Cardiac muscle cell (in vitro differentiated cells and primary cell): Measurements from ENCODE around the gene DPYSL3. TPM values are rescaled to one million over a fixed set of nuclear protein-coding genes. Genes with fewer than 3 reads are reported as not detected.

Experiments
- DNase-seq, 2 donors: peaks; one replicate each; pipeline versions ENCODE4 v3.0.0 to v3.0.0-alpha.2; 2010 to 2017; ENCODE audit warnings: low read depth in 1 of 2, low spot score in 1 of 2
- H3K27ac ChIP-seq: fragments of 200-600 bp; sonication (generic); 2 replicates; pipeline ENCODE4 v1.5.1; 2016
- H3K27me3 ChIP-seq: fragments of 200-600 bp; sonication (generic); 2 replicates; pipeline ENCODE4 v1.6.0; 2016; ENCODE audit warnings: control low read depth
- H3K36me3 ChIP-seq: fragments of 200-600 bp; sonication (generic); 2 replicates; pipeline ENCODE4 v1.5.1; 2016; ENCODE audit warnings: control low read depth
- H3K4me1 ChIP-seq: fragments of 200-600 bp; sonication (generic); 2 replicates; pipeline ENCODE4 v1.8.1; 2017; ENCODE audit warnings: low read depth, mild to moderate bottlenecking, mixed run types
- H3K4me3 ChIP-seq: fragments of 200-600 bp; sonication (generic); 2 replicates; pipeline ENCODE4 v1.5.1; 2016; ENCODE audit warnings: mild to moderate bottlenecking
- H3K9me3 ChIP-seq: fragments of 200-600 bp; sonication (generic); 2 replicates; pipeline ENCODE4 v1.5.1; 2017; ENCODE audit warnings: low read depth, mild to moderate bottlenecking, control low read depth
- CTCF ChIP-seq: IDR thresholded peaks from 2 replicates; pipeline ENCODE4 v1.5.1; 2012; ENCODE audit warnings: low read depth, mild to moderate bottlenecking, low read length
- polyA plus RNA-seq: library from polyadenylated mRNA; unstranded; fragments of >200 nt; fragmentation: Nextera tagmentation; extraction: Ambion mirVana; gene quantifications from 2 replicates; pipeline ENCODE4 v1.2.1, GENCODE V29; 2016
- total RNA-seq: library from RNA; depleted of rRNA; stranded (reverse); fragments of >200 nt; gene quantifications from 2 replicates; pipeline ENCODE4 v1.2.3, GENCODE V29; 2016

The DPYSL3 gene
- total and polyA plus RNA-seq, 2 experiments from 2014 or later = 86.3 to 129 TPM

GRCh38 chr5:147520450-147520849 lies 10.6 kb upstream of the DPYSL3 start:
- no peak for TF ChIP-seq CTCF
- Histone ChIP-seq H3K4me1 (no peaks in the 10 kb centered on the region), H3K4me3 (no peak overlapping the region), H3K36me3 (no peaks in the 10 kb centered on the region), H3K9me3 (no peaks in the 10 kb centered on the region), H3K27me3 (no peaks in the 10 kb centered on the region), H3K27ac (no peak overlapping the region)
- peak; percentile 21 to 65 for DNase-seq

GRCh38 chr5:147519380-147519779 lies 9.5 kb upstream of the DPYSL3 start:
- TF ChIP-seq CTCF = no peak
- Histone ChIP-seq H3K9me3 (no peaks in the 10 kb centered on the region), H3K4me1 (no peaks in the 10 kb centered on the region), H3K27me3 (no peaks in the 10 kb centered on the region), H3K36me3 (no peaks in the 10 kb centered on the region), H3K4me3 (no peak overlapping the region), H3K27ac (no peak overlapping the region)
- peak in 1 of 2 donors; percentile 33 for DNase-seq

GRCh38 chr5:147517383-147517782 lies 7.5 kb upstream of the DPYSL3 start:
- DNase-seq = no peak
- H3K4me1 ChIP-seq = no peaks in the 10 kb centered on the region
- no peaks in the 10 kb centered on the region for H3K9me3 ChIP-seq
- TF ChIP-seq CTCF = no peak
- no peak overlapping the region for H3K27ac ChIP-seq
- no peaks in the 10 kb centered on the region for H3K36me3 ChIP-seq
- H3K4me3 ChIP-seq = no peak overlapping the region
- H3K27me3 ChIP-seq = peaks cover 13% of the 10 kb centered on the region

GRCh38 chr5:147515269-147515668 lies 5.4 kb upstream of the DPYSL3 start:
- Histone ChIP-seq H3K4me1 (no peaks in the 10 kb centered on the region), H3K36me3 (no peaks in the 10 kb centered on the region), H3K4me3 (no peak overlapping the region), H3K9me3 (no peaks in the 10 kb centered on the region), H3K27me3 (peaks cover 33% of the 10 kb centered on the region), H3K27ac (no peak overlapping the region)
- TF ChIP-seq CTCF = no peak
- DNase-seq = no peak

GRCh38 chr5:147512659-147513379 lies 3.0 kb upstream of the DPYSL3 start:
- Histone ChIP-seq H3K4me1 (no peaks in the 10 kb centered on the region), H3K27me3 (peaks cover 58% of the 10 kb centered on the region), H3K4me3 (no peak overlapping the region), H3K36me3 (no peaks in the 10 kb centered on the region), H3K27ac (no peak overlapping the region), H3K9me3 (no peaks in the 10 kb centered on the region)
- no peak for TF ChIP-seq CTCF
- DNase-seq = no peak
